GM12878 (cell line): ENCODE measurements around the gene FBLN5. TPM values are rescaled to one million over a fixed set of nuclear protein-coding genes. Genes with fewer than 3 reads are reported as not detected.

Experiments used
- ATAC-seq: fragments of 200-7000 bp; cut with Tn5 transposase; 3 replicates; pipeline ENCODE4 v1.9.1; 2020; ENCODE audit warnings: mild to moderate bottlenecking, moderate library complexity
- BruUV-seq: library from RNA; stranded (reverse); fragments of 400-500 nt; replicated peaks from 2 replicates; lab custom pipeline; 2021; lab: Mats Ljungman, UMichigan
- CTCF ChIA-PET: fragments of 300-600 bp; sonication (Branson Sonifier 250); formaldehyde crosslinking; extraction: SDS; loops from one replicate; lab custom pipeline; 2021; ENCODE audit warnings: inconsistent platforms; lab: Yijun Ruan, JAX
- POLR2A ChIA-PET: fragments of 350-600 bp; formaldehyde crosslinking; extraction: SDS; loops from one replicate; lab custom pipeline; 2021; ENCODE audit warnings: inconsistent platforms; lab: Charles Lee
- RAD21 ChIA-PET: fragments of 300-600 bp; sonication (Branson Sonifier 250); formaldehyde crosslinking; loops from one replicate; lab custom pipeline; 2023; ENCODE audit warnings: antibody characterized with exemption; ENCODE audit not compliant: unreplicated experiment; lab: Charles Lee
- SMC1A ChIA-PET: fragments of 300-600 bp; sonication (Branson Sonifier 250); formaldehyde crosslinking; loops from one replicate; lab custom pipeline; 2023; ENCODE audit not compliant: unreplicated experiment, uncharacterized antibody; lab: Charles Lee
- DNase-seq: peaks from one replicate; pipeline ENCODE4 v3.0.0-alpha.2; 2011; ENCODE audit warnings: low read depth, low spot score
- FAIRE-seq: peaks from 3 replicates; lab custom pipeline; 2011; peaks lifted over from hg19 to GRCh38; lab: Jason Lieb, UNC
- H2AFZ ChIP-seq: 2 replicates; pipeline ENCODE4 v1.6.0; 2011; ENCODE audit warnings: low read depth, low read length, control low read depth; ENCODE audit not compliant: control insufficient read depth
- H3K27ac ChIP-seq: 2 replicates; pipeline ENCODE4 v1.5.1; 2011; ENCODE audit warnings: control low read depth; ENCODE audit not compliant: control insufficient read depth, insufficient read depth
- H3K27me3 ChIP-seq, 2 experiments: replicated peaks in 1 of 2; 2 replicates each; pipeline versions ENCODE4 v1.6.0 to v1.6.1; 2011; ENCODE audit warnings: low read length in 1 of 2; ENCODE audit not compliant: control insufficient read depth in 2 of 2, insufficient read depth in 2 of 2
- H3K36me3 ChIP-seq, 2 experiments: 2 replicates each; pipeline ENCODE4 v1.5.1; 2011; ENCODE audit warnings: low read length in 1 of 2; ENCODE audit not compliant: control insufficient read depth in 2 of 2, insufficient read depth in 2 of 2
- H3K4me1 ChIP-seq: 2 replicates; pipeline ENCODE4 v1.6.1; 2011; ENCODE audit warnings: mild to moderate bottlenecking, low read length, moderate library complexity, mixed read lengths; ENCODE audit not compliant: control insufficient read depth, insufficient read depth
- H3K4me2 ChIP-seq: 2 replicates; pipeline ENCODE4 v1.6.0; 2011; ENCODE audit warnings: control low read depth; ENCODE audit not compliant: control insufficient read depth, insufficient read depth
- H3K4me3 ChIP-seq: fragments of 200-600 bp; sonication (generic); 2 replicates; pipeline ENCODE4 v1.5.1; 2016
- H3K79me2 ChIP-seq: 2 replicates; pipeline ENCODE4 v1.6.0; 2011; ENCODE audit warnings: low read length; ENCODE audit not compliant: control insufficient read depth, insufficient read depth
- H3K9ac ChIP-seq: 2 replicates; pipeline ENCODE4 v1.8.0; 2011; ENCODE audit warnings: low read length, control low read depth, mixed read lengths; ENCODE audit not compliant: control insufficient read depth, insufficient read depth
- H3K9me3 ChIP-seq: replicated peaks from 3 replicates; pipeline ENCODE4 v1.5.1; 2011; ENCODE audit warnings: mild to moderate bottlenecking, low read length; ENCODE audit not compliant: control insufficient read depth, insufficient read depth
- H4K20me1 ChIP-seq: 2 replicates; pipeline ENCODE4 v1.6.0; 2011; ENCODE audit not compliant: control insufficient read depth, insufficient read depth
- CEBPB ChIP-seq, 2 experiments: fragments of 150-350 bp in 1 of 2; IDR thresholded peaks; 2 replicates each; pipeline ENCODE4 v1.6.1; 2012 to 2014; ENCODE audit warnings: low read depth in 2 of 2, low read length in 2 of 2, borderline replicate concordance in 1 of 2, inconsistent platforms in 1 of 2
- NR2F1 ChIP-seq: fragments of 450-650 bp; conservative IDR thresholded peaks from 2 replicates; pipeline ENCODE4 v1.6.1; 2017; ENCODE audit warnings: mild to moderate bottlenecking
- RFX5 ChIP-seq: IDR thresholded peaks from 2 replicates; pipeline ENCODE4 v1.6.1; 2011; ENCODE audit warnings: low read depth, low read length, improper control_type of control experiment
- SIX5 ChIP-seq: IDR thresholded peaks from 2 replicates; pipeline ENCODE4 v1.6.1; 2011; ENCODE audit warnings: mild to moderate bottlenecking, low read depth, low read length, moderate library complexity; ENCODE audit not compliant: severe bottlenecking
- YY1 ChIP-seq: IDR thresholded peaks from 2 replicates; pipeline ENCODE4 v1.6.1; 2011; ENCODE audit warnings: low read depth, mild to moderate bottlenecking, low read length
- WGBS: methylation state at CpG from one replicate; pipeline ENCODE4 v1.1.6; 2016; ENCODE audit warnings: low lambda C conversion rate; ENCODE audit not compliant: insufficient replicate concordance, insufficient coverage; ENCODE audit errors: missing lambda C conversion rate; 5-methylcytosine and 5-hydroxymethylcytosine counted together
- in situ Hi-C: fragments of 300-500 bp; cut with MboI; formaldehyde crosslinking; loops from 9 replicates; pipeline ENCODE4 v1.14.3; 2018; ENCODE audit warnings: mixed read lengths
- intact Hi-C: fragments of 100-400 bp; cut with micrococcal nuclease; formaldehyde crosslinking; loops from one replicate; pipeline ENCODE4 v1.14.2; 2022; ENCODE audit not compliant: unreplicated experiment
- polyA plus RNA-seq, 11 experiments: library from polyadenylated mRNA; depleted of rRNA in 4 of 11; unstranded in 6 of 11; stranded (reverse) in 5 of 11; fragments of >200 nt; fragmentation: Nextera tagmentation in 4 of 11; fragmentation: Illumina TruSeq in 1 of 11; extraction: Ambion mirVana in 4 of 11; extraction: Trizol in 1 of 11; gene quantifications; 1 replicate in 1 of 11; 2 replicates in 10 of 11; pipeline versions ENCODE4 v1.2.1 to v1.2.3, GENCODE V29; 2011 to 2016; ENCODE audit warnings: inconsistent platforms in 2 of 11, missing spikeins in 2 of 11, low read depth in 1 of 11
- total RNA-seq, 4 experiments: library from RNA; depleted of rRNA in 3 of 4; stranded (reverse); fragments of >200 nt in 3 of 4; fragmentation: Illumina TruSeq in 1 of 4; extraction: Trizol in 1 of 4; gene quantifications; 2 replicates each; pipeline versions ENCODE4 v1.2.1 to v1.2.3, GENCODE V29; 2013 to 2021
- TF ChIP-seq, protein P1 (sequence below): fragments of 450-650 bp; IDR thresholded peaks from 2 replicates; pipeline ENCODE4 v1.6.1; 2017; ENCODE audit warnings: mild to moderate bottlenecking, moderate library complexity
- TF ChIP-seq, protein P2 (sequence below): fragments of 450-650 bp; IDR thresholded peaks from 2 replicates; pipeline ENCODE4 v1.6.1; 2017; ENCODE audit warnings: mild to moderate bottlenecking, moderate library complexity

The FBLN5 gene
- total and polyA plus RNA-seq, 10 of the 15 experiments (the other 5 are each of a cell fraction or from before 2014, with no cell fraction given), result 0.03 to 0.64 (median 0.24) TPM

DNA sequence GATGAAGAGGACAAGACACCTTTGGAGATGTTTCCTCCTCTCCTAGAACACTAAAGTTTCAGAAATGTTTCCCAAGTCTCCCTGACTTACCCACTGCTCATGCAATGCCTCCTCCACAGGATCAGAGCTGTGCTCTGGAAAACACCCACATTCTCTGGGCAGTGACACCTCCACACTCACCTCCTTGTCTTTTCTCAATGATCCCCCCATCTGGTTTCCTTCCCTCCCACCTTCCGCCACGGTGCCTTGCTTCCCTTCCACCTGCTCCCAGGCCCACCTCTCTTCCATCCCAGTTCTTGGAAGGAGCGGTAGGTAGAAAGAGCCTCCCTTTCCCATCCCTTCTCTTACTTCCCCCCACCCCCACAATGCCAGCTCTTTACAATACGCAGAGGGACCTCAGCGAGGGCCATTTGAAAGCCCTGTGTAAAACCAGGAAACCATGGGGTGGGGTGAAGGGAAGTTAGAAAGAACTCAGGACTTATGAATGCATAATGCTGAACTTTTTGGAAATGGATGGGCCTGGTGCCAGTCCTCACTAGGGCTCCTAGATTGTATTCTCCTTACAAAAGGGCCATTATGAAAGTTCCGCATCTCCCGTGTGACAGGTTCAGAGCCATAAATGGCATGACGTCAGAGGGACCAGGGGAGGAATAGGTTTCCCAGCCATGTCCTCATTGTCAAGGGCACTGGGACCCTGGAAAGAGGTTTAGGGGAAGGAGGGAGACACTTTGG, 12.8 kb downstream of the FBLN5 start:
- RAD21 ChIA-PET, result no interaction called here
- no peaks in the 10 kb centered on the region for H3K27me3 ChIP-seq
- no peak overlapping the region for H3K4me2 ChIP-seq
- H3K27ac ChIP-seq, result no peak overlapping the region
- H2AFZ ChIP-seq, result no peak overlapping the region
- in situ Hi-C loops, result no loop called here
- no peaks in the 10 kb centered on the region for H3K9me3 ChIP-seq
- H3K79me2 ChIP-seq, result no peaks in the 10 kb centered on the region
- no peak overlapping the region for H3K9ac ChIP-seq
- no peak for TF ChIP-seq RFX5
- SMC1A ChIA-PET, result no interaction called here
- 59% methylated on average over 8 of the region's 8 CpGs for WGBS
- FAIRE-seq (no peak), DNase-seq (no peak), ATAC-seq (no peak)
- no peaks in the 10 kb centered on the region for H3K4me1 ChIP-seq
- no TSS peak for BruUV-seq
- H3K36me3 ChIP-seq, result no peaks in the 10 kb centered on the region
- no peak overlapping the region for H3K4me3 ChIP-seq
- CTCF ChIA-PET, result no interaction called here
- no peaks in the 10 kb centered on the region for H4K20me1 ChIP-seq
- intact Hi-C loops, result no loop called here
- POLR2A ChIA-PET, result no interaction called here

DNA sequence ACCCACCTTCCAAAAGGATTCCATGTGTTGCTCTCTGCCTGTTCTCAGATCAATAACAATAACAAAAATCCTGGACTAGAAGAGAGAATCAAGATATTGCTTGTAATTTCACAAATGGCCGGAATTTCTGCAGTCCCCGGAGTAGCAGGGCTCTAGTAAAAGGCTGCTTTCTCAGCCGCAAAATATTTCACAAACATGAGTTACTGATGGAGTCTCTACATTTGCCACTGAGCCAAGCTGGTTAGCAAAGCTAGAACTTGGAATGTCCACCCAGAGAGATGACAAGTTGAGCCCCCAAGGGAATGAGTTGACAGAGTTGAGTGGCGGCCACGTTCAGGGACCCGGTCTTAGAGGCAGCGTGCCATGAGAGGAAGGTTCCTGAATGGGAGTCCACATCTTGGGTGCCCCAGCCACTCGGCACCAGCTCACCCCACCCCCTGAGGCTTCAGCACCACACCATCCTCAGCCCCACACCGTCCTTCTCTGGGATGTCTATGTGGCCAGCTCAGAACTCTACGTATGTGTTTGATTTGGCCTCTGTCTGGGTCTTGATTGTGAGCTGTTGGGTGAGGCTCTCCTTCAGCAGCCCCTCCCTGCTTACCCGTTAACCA, 15.9 kb downstream of the FBLN5 start:
- ChIA-PET POLR2A (no interaction called here), RAD21 (no interaction called here), CTCF (no interaction called here), SMC1A (no interaction called here)
- no peaks in the 10 kb centered on the region for H3K79me2 ChIP-seq
- H3K9ac ChIP-seq, result no peak overlapping the region
- no peak overlapping the region for H2AFZ ChIP-seq
- in situ Hi-C loops, result no loop called here
- H3K36me3 ChIP-seq, result no peaks in the 10 kb centered on the region
- H4K20me1 ChIP-seq, result no peaks in the 10 kb centered on the region
- H3K4me1 ChIP-seq, result no peaks in the 10 kb centered on the region
- no peak overlapping the region for H3K4me2 ChIP-seq
- intact Hi-C loops, result no loop called here
- H3K27me3 ChIP-seq, result no peaks in the 10 kb centered on the region
- ATAC-seq (no peak), DNase-seq (no peak), FAIRE-seq (no peak)
- H3K27ac ChIP-seq, result no peak overlapping the region
- WGBS, result 36% methylated on average over 11 of the region's 11 CpGs
- H3K4me3 ChIP-seq, result no peak overlapping the region
- BruUV-seq, result no TSS peak
- H3K9me3 ChIP-seq, result no peaks in the 10 kb centered on the region
- TF ChIP-seq, protein P1, sequence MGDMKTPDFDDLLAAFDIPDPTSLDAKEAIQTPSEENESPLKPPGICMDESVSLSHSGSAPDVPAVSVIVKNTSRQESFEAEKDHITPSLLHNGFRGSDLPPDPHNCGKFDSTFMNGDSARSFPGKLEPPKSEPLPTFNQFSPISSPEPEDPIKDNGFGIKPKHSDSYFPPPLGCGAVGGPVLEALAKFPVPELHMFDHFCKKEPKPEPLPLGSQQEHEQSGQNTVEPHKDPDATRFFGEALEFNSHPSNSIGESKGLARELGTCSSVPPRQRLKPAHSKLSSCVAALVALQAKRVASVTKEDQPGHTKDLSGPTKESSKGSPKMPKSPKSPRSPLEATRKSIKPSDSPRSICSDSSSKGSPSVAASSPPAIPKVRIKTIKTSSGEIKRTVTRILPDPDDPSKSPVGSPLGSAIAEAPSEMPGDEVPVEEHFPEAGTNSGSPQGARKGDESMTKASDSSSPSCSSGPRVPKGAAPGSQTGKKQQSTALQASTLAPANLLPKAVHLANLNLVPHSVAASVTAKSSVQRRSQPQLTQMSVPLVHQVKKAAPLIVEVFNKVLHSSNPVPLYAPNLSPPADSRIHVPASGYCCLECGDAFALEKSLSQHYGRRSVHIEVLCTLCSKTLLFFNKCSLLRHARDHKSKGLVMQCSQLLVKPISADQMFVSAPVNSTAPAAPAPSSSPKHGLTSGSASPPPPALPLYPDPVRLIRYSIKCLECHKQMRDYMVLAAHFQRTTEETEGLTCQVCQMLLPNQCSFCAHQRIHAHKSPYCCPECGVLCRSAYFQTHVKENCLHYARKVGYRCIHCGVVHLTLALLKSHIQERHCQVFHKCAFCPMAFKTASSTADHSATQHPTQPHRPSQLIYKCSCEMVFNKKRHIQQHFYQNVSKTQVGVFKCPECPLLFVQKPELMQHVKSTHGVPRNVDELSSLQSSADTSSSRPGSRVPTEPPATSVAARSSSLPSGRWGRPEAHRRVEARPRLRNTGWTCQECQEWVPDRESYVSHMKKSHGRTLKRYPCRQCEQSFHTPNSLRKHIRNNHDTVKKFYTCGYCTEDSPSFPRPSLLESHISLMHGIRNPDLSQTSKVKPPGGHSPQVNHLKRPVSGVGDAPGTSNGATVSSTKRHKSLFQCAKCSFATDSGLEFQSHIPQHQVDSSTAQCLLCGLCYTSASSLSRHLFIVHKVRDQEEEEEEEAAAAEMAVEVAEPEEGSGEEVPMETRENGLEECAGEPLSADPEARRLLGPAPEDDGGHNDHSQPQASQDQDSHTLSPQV, result no peak
- TF ChIP-seq CEBPB (IDR thresholded peaks at IDR 0.05; ENCODE audit: borderline replicate concordance in 1 of 2, low read depth in 2 of 2, low read length in 2 of 2) (no peak), YY1 (no peak), SIX5 (no peak), NR2F1 (no peak)
- TF ChIP-seq, protein P2, sequence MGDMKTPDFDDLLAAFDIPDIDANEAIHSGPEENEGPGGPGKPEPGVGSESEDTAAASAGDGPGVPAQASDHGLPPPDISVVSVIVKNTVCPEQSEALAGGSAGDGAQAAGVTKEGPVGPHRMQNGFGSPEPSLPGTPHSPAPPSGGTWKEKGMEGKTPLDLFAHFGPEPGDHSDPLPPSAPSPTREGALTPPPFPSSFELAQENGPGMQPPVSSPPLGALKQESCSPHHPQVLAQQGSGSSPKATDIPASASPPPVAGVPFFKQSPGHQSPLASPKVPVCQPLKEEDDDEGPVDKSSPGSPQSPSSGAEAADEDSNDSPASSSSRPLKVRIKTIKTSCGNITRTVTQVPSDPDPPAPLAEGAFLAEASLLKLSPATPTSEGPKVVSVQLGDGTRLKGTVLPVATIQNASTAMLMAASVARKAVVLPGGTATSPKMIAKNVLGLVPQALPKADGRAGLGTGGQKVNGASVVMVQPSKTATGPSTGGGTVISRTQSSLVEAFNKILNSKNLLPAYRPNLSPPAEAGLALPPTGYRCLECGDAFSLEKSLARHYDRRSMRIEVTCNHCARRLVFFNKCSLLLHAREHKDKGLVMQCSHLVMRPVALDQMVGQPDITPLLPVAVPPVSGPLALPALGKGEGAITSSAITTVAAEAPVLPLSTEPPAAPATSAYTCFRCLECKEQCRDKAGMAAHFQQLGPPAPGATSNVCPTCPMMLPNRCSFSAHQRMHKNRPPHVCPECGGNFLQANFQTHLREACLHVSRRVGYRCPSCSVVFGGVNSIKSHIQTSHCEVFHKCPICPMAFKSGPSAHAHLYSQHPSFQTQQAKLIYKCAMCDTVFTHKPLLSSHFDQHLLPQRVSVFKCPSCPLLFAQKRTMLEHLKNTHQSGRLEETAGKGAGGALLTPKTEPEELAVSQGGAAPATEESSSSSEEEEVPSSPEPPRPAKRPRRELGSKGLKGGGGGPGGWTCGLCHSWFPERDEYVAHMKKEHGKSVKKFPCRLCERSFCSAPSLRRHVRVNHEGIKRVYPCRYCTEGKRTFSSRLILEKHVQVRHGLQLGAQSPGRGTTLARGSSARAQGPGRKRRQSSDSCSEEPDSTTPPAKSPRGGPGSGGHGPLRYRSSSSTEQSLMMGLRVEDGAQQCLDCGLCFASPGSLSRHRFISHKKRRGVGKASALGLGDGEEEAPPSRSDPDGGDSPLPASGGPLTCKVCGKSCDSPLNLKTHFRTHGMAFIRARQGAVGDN, result no peak
